ENCODE data around the gene ROBO4.

GRCh38 chr11:124834526-124835180, 63.0 kb downstream of the ROBO4 start:
- TF ChIP-seq, protein P1, sequence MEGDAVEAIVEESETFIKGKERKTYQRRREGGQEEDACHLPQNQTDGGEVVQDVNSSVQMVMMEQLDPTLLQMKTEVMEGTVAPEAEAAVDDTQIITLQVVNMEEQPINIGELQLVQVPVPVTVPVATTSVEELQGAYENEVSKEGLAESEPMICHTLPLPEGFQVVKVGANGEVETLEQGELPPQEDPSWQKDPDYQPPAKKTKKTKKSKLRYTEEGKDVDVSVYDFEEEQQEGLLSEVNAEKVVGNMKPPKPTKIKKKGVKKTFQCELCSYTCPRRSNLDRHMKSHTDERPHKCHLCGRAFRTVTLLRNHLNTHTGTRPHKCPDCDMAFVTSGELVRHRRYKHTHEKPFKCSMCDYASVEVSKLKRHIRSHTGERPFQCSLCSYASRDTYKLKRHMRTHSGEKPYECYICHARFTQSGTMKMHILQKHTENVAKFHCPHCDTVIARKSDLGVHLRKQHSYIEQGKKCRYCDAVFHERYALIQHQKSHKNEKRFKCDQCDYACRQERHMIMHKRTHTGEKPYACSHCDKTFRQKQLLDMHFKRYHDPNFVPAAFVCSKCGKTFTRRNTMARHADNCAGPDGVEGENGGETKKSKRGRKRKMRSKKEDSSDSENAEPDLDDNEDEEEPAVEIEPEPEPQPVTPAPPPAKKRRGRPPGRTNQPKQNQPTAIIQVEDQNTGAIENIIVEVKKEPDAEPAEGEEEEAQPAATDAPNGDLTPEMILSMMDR (IDR thresholded peaks at IDR 0.05; ENCODE audit: low read depth, low read length, poor library complexity, severe bottlenecking): no peak
- no peak for TF ChIP-seq EZH2phosphoT487 (IDR thresholded peaks at IDR 0.05; ENCODE audit: borderline replicate concordance, low read length)
